NCI-H2029 (cell line): Measurements from ENCODE around the gene TWIST2.

Source experiments
- DNase-seq: peaks from one replicate; lab custom pipeline; 2025; lab: John Stamatoyannopoulos, UW

The TWIST2 gene

DNA sequence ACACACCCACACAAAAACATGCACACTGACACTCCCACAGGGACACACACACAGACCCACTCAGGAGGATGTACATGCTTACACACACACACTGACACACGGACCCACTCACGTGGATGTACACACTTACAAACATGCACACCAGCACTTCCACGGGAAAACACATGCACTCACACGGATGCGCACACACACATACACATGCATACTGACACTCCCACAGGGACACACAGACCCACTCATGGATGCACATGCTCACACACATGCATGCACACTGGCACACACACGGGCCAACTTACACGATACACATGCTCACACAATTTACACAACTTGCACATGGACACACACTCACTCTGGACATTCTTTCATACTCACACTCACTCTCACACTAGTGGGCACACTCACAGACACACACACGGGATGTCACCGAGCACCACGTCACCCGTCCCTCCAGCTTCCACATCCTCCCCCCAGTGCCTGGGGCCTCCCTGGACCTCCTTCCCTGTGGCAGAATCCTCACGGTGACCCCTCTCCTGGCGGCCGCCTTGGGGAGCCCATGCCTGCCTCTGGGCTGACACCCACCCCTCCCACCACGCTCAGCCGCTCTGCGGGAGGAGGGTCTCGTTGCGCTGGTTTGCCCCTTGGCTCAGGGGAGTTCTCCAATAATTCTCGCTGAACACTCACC is 58.5 kb downstream of the TWIST2 start:
- DNase-seq, result no peak

DNA sequence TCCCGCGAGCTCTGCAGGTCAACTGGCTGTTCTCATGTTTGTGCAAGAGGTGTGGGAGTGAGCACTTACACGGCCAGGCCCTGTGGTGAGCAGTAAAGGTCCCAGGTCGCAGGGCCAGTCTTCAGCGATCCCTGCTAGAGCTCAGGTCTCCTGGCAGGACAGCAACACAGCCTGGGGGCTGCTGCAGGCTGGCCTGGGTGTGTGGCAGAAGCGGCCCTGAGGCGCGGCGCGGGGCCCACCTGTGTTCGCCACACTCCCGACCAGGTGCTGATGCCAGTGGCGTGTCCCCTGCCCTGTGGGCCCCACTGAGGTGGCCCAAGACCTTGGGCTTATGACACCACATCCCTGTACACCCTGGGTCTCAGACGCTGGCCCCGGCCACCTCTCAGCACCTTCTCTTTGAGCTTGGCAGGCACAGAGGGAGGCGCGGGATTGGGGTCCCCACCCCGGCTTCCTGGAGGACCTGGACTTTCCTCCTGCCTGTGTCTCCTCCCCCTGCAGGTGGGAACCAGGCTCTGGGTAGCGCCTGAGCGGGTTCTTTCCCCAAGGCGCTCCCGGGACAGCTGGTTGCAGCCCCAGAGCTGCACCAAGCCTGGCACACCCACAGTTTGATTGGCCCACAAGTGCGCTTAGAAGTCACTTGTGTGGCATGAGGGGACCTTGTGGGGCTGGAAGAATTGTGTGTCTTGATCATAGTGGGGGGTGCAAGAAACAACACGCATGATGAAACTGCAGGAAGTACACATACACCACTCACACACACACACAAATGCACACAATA is 59.2 kb downstream of the TWIST2 start:
- no peak for DNase-seq

DNA sequence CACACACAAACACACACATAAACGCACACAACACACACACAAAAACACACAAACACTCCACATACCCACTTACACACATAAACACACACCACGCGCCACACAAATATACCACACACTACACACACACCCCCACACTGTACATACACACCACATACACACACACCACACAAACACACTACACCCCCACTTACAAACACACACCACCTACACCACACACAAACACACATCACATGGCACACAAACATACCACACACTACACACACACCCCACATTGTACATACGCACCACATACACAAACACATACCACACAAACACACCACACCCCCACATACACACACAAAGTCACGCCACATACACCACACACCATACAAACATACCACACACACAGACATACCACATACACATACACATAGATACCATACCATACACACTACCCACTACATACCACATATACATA is 59.9 kb downstream of the TWIST2 start:
- DNase-seq, result no peak

DNA sequence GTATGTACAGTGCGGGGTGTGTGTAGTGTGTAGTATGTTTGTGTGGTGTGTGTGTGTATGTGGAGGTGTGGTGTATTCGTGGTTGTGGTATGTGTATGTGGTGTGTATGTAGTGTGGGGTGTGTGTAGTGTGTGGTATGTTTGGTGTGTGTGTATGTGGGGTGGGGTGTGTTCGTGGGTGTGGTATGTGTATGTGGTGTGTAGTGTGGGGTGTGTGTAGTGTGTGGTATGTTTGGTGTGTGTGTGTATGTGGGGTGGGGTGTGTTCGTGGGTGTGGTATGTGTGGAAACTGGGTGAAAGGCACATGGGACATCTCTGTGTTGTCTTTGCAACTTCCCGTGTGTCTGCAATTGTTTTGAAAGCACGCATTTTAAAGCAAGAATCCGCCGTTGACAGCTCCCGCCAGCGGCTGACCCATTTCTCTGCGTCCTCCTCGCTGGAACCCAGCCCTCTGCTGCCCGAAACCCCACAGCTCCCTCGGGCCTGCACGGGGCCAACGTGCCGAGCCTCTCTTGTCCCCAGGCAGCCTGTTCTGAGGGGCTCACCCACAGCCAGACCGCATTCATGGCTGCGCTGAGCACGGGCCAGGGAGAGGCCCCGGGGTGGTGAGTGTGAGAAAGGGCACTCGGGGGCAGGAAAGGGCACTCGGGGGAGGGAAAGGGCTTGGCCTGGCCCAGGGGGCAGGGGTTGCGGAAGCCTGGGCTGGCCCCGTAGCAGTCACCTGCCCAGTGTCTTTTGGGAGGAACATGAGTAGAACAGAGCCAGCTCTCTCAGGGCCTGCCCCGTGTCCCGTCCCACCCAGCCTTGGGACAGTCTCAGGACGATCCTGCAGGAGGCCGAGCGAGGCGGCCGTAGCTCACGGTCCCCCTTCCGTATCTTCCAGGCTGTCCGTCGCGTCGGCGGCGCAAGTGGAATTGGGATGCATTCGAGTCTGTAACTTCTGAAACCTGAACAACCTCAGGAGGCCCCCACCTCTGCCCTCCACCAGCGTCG is 61.4 kb downstream of the TWIST2 start:
- DNase-seq, result no peak

DNA sequence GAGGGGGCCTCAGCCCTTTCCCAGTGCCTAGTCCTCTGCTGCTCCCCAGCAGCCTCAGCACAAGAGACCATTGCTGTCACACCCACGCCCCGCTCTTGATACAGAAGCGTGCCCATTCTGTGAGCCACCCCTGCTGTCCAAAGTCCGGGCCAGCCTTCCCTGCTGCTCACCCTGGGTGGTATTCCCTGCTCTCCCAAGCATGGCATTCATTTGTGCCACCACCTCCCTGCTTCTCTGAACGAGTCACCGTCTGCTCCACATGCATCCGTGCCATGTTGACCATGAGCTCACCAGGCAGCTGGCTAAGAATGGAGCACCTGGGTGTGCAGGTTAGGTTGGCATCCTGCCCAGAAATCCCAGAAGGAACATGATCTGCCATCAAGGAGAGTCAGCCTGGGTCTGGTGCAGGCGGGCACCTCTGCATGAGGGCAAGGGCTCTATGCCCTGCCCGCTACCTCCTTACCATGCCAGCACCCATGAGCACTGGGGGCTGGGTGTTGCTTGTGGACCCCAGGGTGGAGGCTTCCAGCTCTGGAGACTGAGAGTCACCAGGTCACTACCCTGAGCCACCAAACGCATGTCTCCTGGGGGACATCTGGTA is 63.0 kb downstream of the TWIST2 start:
- peak; percentile 95 for DNase-seq

DNA sequence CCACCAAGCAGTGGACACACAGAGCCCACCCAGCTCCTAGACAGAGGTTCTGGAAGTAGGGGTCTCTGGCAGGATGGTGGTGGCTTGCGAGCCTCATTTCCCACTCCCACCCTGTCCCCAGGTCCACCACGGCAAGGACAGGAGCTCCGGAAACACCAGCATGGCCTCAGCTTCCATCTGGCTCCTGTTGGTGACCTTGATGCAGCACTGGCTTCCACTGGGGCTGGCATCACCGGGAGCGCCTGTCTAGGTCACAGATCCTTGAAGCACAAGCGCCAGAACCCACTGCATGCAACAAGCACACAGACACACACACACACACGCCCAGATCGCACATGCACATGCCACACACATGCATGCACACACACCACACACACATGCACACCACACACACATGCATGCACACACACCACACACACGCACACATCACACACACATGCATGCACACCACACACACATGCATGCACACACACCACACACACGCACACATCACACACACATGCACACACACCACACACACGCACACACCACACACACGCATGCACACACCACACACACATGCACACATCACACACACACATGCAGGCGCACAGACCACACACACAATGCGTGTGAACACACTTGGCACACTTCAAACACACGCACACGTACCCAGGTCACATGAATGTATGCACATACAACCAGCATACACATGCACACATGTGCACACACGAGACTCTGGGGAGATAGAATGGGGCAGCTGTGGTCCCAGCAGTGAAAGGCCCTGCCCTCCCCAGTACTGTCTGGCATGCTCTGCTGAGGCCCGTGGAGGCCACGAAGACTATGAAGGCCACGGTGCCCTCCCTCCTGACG is 63.7 kb downstream of the TWIST2 start:
- DNase-seq, result no peak

DNA sequence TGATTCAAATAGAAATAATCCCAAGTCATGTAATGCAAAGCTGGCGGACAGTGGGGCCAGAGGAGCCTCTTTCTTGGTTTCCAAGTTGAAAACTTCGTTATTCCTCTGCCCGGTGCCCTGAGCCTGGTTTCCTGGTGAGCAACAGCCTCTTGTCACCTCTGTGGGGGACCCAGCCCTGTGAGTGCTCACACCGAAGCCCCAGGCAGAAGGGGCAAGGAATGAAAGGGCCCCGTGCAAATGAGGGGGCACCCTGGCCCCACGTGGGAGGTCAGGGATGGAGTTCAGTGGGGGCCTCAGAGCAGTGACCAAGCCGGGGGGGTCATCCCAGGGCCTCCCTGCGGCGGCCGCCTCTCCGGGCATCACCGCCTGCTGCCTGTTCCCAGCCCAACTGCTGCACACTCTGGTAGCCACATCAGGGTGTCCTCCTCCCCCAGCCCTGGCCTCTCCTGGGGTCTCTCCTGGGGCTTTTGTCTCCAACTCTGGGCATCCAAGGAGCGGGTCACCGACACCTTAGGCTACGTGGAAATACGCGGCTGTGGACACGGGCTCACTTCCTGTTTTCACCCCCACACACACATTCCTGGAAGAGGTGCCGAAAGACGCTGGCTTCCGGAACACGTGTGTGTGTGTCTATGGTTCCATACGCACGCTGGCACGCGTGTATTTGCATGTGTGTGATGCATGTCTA is 64.5 kb downstream of the TWIST2 start:
- no peak for DNase-seq

DNA sequence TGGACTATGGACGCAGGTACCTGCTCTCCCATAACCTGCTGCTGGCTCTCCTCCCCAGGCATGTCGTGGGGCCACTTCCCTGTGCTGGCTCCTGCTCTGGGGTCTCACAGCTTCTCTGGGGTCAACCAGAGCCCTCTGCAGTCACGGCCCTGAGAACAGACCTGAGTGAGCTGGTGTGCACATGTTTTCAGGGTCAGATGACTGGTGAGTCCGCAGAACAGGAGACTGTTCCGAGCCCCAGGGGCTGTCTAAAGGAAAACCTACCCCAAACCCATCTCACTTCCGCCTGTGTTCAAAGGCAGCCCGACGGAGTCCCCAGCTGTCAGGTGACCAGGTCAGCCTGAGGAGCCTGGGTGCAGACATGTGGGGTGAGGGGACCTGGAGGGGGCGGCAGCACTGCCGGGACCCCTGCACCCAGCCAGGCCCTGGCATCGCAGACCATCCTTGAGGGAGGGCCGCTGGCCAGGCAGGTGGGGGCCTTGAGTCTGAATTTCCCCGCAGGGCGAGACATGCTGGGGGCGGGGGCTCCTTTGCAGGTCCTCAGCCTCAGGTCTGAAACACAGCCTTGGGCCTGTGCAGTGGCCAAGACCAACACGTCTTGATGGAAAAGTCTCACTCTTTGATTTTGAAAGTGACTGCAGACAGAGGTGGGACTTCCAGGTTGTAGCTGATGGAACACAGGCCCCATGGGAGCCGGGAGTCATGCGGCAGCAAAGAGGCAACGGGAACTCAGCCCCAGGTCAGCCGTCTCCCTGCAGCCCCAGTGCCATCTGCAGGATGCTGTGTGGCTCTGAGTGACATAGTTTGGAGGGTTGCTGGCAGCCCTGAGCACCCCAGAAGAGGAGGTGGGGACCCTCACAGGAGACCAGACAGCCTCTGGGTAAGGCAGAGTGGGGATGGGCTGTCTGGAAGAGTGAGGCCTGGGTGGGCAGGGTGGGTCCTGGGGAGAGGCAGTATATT is 65.3 kb downstream of the TWIST2 start:
- DNase-seq, result no peak

DNA sequence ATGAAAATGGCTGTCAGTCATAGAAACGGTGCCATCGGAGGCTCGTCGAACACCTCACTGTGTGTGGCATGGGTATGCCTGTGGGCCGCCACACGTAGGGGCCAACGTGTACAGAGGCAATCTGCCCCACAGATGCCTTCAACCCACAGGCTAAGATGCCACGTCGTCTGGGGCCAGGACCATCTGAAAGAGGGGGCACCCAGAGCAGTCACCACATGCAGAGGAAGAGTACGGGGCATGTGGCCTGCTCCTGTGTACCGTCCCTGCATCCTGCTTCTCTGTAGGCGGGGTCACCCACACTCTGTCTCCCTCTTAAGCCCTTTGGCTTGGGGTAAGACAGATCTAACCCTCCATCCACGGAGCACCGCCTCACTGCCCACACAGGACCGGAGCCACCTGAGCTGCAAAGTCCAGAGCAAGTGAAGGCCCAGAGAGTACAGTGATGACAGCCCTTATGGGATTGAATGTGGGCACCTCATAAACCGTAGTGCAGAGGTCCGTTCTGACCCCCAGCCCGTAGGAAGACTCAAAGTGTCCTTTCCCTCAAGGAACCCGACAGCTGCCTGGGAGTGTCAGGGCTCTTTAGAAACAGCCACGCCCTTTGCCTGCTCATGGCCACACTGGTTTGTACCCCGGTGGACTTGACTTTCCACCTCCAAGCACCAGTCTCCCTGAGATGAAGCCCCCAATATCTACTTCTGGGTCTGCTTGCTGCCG is 66.2 kb downstream of the TWIST2 start:
- no peak for DNase-seq

DNA sequence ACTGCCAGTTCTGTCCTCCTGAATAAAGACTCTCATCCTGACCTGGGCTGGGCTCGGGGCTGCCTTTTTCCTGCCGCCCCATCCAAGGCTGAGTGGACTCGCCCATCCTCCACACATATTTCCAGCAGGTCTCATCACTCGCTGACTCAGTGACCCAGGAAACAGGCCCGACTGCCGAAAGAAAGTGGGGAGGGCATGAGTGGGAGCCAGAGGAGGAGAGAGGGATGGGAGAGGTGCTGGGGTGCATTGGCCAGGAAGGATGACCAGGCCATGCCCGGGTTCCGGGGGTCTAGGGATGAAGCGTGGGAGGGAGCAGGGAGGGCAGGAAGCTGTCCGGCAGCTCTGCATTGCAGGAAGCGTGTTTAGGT is 66.7 kb downstream of the TWIST2 start:
- DNase-seq, result no peak

DNA sequence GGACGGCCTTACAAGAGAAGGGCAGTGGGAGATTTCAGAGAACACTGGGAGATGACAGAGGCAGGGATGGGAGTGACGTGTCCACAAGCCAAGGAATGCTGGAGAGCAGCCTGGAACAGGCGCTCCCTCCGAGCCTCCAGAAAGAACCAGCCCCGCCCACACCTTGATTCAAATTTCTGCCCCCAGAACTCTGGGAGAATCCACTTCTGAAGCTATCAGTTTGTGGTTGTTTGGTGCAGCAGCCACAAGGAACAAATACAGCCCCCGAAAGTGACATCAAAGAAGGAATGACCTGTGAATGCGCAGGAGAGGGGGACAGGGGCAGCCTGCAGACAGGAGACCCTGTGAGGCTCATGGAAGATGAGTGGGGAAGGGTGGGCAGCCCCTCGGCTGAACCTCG is 67.3 kb downstream of the TWIST2 start:
- no peak for DNase-seq

DNA sequence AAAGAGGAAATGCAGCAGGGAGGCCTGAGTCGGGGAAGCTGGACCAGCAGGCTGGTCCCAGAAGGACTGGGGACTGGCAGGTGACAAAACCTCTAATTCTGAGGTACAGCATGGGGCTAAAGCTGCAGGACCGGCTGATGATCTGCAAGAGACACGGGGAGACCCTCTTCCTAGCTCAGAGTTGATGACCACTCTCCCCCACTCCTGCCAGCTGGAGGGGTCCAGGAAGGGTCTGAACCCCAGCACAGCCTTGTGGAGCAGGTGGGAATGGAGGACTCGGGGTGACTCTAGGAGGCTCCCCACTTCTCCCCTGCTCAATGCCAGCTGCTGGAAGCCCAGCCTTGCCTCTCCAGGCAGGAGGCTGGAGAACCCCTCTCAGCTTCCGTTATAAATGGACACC is 67.7 kb downstream of the TWIST2 start:
- no peak for DNase-seq

DNA sequence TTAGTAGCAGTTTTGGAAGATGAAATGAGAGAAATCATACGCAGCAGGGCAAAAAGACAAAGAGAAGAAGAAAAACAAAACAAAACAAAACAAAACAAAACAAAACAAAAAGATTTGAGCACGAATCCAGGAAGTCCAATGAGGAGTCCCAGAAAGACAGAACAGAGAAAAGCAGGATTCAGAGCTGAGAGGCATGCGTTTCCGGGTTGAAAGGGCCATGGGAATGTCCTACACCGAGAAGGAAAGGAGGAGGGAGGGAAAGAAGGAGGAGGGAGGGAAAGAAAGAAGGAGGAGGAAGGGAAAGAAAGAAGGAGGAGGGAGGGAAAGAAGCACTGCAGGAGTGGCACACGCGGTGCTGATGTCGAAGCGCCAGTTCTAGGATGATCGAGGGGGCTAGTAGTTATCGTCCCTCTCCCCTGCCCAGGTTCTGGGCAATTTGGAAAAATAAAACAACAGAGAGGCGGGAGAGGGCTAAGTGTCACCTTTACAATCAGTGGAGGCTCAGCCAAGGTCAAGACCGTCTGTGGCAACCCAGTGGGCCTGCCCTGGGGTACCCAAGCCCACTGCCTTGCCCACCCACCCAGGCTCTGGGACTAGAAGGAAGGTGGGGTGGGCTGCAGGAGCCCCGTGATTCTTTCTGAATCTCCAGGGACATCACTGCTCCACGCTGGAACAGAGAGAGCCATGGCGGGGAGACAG is 68.4 kb downstream of the TWIST2 start:
- DNase-seq, result no peak

DNA sequence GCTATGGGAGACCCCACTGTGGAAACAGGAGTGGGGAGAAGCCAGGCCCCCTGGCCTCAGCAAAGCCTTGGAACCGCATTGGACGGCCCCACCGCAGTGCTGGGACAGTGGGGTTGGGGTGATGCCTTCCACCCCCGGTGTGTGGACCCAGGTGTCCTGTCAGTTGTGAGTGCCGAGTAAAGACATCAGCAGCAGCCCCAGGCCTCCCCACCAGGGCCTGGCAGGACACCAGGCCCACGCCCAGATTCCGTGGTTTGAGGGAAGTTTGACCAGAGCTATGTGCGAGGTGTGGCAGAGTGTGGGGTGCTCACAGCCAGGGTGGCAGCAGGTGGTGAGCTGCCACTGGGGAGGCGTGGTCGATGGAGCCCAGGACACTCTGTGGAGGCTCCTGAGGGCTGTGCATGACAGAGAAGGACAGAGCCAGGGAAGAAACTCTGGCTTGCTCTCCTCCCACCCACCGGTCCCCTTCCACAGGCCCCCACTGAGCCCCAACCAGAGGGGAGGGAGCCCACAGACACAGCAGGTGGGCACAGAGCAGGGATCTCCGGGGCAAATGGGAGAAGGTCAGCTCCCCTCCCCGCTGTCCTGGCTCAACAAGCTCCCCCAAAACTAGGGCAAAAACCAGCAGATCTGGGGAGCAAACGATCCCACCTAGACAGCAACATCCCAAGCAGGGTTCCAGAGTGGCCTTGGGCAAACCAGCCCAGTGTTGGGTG is 69.1 kb downstream of the TWIST2 start:
- DNase-seq, result no peak

DNA sequence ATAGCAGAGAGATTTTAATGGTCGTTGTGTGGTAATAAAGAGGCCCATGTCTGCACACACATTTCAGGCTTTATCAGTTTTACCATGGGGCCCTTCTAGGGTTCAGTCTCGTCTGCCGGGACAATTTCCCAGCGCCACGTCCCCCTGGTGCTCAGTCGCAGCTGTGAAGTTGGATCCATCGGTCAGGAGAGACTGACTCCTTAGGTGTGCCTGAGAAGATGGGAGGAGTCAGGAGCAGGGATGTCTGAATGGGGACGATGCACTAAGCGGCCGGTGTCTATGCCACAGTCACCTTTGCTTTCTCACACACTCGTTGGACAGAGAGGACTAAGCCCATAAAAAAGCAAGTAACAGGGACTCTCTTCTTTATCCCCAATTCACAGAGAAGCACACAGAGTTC is 71.4 kb downstream of the TWIST2 start:
- no peak for DNase-seq

DNA sequence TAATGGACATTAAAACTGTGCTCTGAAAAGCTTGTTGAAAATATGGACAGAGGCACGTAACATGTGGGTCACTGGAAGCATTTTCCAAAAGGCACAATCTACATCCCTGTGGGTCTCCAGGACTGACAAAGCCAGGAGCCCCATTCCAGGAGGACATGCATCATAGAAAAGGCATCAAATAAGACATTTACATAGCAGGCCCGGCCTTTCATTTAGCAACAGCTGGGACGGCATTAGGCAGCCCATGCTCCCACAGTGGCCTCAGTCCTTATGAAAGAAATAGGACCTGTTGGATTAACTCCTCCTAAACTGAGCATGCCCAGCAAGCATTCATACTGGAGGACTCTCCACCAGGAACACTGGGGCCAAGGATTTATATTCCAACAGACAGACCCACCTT is 72.2 kb downstream of the TWIST2 start:
- DNase-seq, result no peak

DNA sequence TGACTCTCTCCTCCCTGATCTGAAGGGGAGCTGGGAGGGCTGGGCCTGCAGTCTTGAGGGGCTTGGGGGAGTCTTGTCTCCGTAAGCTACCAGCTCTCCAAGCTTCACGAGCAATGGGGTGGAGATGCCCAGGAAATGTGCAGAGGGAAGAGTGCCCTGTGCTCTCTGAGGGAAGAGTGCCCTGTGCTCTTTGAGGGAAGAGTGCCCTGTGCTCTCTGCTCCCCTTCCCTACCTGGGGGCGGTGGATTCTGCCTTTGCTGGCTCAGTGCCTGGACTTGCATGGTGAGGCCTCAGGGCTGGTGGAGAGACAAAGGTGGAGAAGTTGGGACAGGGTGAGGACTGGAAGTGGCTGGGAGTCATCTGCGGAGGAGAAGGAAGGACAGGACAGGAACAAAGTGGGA is 72.7 kb downstream of the TWIST2 start:
- no peak for DNase-seq
